ENCODE measurements around the gene CIB2.

CIB2 gene

GRCh38 chr15:78108300-78109084 is 22.8 kb downstream of the CIB2 start:
- TF ChIP-seq CREB5 (CRISPR knock-in tag; IDR thresholded peaks at IDR 0.05; ENCODE audit: low read depth) (no peak), CSDC2 (CRISPR knock-in tag; IDR thresholded peaks at IDR 0.05) (no peak), ZFP3 (CRISPR knock-in tag; IDR thresholded peaks at IDR 0.05) (no peak), OSR1 (CRISPR knock-in tag; IDR thresholded peaks at IDR 0.05) (no peak), ZC3H10 (CRISPR knock-in tag; IDR thresholded peaks at IDR 0.05) (no peak), CSRNP3 (CRISPR knock-in tag; IDR thresholded peaks at IDR 0.05) (no peak), ZNF565 (CRISPR knock-in tag; conservative IDR thresholded peaks at IDR 0.05; ENCODE audit: low read depth) (no peak), BACH2 (CRISPR knock-in tag; IDR thresholded peaks at IDR 0.05; ENCODE audit: borderline replicate concordance) (no peak), RARB (CRISPR knock-in tag; IDR thresholded peaks at IDR 0.05) (no peak), ESRRG (CRISPR knock-in tag; IDR thresholded peaks at IDR 0.05) (no peak), SNAI2 (CRISPR knock-in tag; IDR thresholded peaks at IDR 0.05) (no peak), TOX (CRISPR knock-in tag; IDR thresholded peaks at IDR 0.05; ENCODE audit: borderline replicate concordance) (no peak), TCF4 (CRISPR knock-in tag; IDR thresholded peaks at IDR 0.05; ENCODE audit: borderline replicate concordance) (no peak)
- TF ChIP-seq, protein P1, sequence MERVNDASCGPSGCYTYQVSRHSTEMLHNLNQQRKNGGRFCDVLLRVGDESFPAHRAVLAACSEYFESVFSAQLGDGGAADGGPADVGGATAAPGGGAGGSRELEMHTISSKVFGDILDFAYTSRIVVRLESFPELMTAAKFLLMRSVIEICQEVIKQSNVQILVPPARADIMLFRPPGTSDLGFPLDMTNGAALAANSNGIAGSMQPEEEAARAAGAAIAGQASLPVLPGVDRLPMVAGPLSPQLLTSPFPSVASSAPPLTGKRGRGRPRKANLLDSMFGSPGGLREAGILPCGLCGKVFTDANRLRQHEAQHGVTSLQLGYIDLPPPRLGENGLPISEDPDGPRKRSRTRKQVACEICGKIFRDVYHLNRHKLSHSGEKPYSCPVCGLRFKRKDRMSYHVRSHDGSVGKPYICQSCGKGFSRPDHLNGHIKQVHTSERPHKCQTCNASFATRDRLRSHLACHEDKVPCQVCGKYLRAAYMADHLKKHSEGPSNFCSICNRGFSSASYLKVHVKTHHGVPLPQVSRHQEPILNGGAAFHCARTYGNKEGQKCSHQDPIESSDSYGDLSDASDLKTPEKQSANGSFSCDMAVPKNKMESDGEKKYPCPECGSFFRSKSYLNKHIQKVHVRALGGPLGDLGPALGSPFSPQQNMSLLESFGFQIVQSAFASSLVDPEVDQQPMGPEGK (CRISPR knock-in tag; IDR thresholded peaks at IDR 0.05; ENCODE audit: borderline replicate concordance): no peak
- ATAC-seq: peak; percentile 97

DNA sequence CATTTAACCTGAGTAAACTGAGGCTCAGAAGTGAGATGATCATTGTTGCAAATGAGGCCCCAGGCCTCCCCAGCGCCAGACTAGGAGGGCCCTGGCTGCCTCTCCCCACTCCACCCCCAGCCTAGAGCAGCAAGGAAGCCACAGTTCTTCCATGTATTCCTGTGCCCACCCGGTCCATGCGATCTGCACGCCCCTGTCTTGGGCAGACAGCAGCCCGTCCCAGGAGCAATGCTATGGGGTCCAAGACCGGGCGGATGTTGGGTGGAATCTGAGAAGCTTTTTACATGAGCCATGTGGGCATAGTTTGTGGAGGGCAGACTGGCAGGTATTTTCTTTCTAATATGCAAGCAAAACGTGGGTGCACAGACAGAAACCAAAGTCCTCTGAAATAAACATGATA is 23.8 kb downstream of the CIB2 start:
- TF ChIP-seq ZNF565 (CRISPR knock-in tag; conservative IDR thresholded peaks at IDR 0.05; ENCODE audit: low read depth) (no peak), ARNTL (CRISPR knock-in tag; IDR thresholded peaks at IDR 0.05; ENCODE audit: borderline replicate concordance, low read depth) (no peak), SNAI2 (CRISPR knock-in tag; IDR thresholded peaks at IDR 0.05) (no peak), RARB (CRISPR knock-in tag; IDR thresholded peaks at IDR 0.05) (no peak), CSRNP3 (CRISPR knock-in tag; IDR thresholded peaks at IDR 0.05) (no peak), ZNF8 (CRISPR knock-in tag; IDR thresholded peaks at IDR 0.05) (no peak), ISL1 (CRISPR knock-in tag; IDR thresholded peaks at IDR 0.05) (no peak)
- TF ChIP-seq, protein P1 (CRISPR knock-in tag; IDR thresholded peaks at IDR 0.05; ENCODE audit: borderline replicate concordance): no peak
- ATAC-seq: no peak

GRCh38 chr15:78105476-78106241 is 25.6 kb downstream of the CIB2 start:
- TF ChIP-seq TCF4 (CRISPR knock-in tag; IDR thresholded peaks at IDR 0.05; ENCODE audit: borderline replicate concordance) (no peak), ARNTL (CRISPR knock-in tag; IDR thresholded peaks at IDR 0.05; ENCODE audit: borderline replicate concordance, low read depth) (no peak), PPARA (CRISPR knock-in tag; IDR thresholded peaks at IDR 0.05; ENCODE audit: borderline replicate concordance) (no peak), SNAI2 (CRISPR knock-in tag; IDR thresholded peaks at IDR 0.05) (no peak), CSDC2 (CRISPR knock-in tag; IDR thresholded peaks at IDR 0.05) (no peak), CSRNP3 (CRISPR knock-in tag; IDR thresholded peaks at IDR 0.05) (no peak), RARB (CRISPR knock-in tag; IDR thresholded peaks at IDR 0.05) (no peak), GLIS3 (CRISPR knock-in tag; IDR thresholded peaks at IDR 0.05) (no peak), BACH2 (CRISPR knock-in tag; IDR thresholded peaks at IDR 0.05; ENCODE audit: borderline replicate concordance) (no peak), ZNF70 (CRISPR knock-in tag; IDR thresholded peaks at IDR 0.05) (no peak)
- TF ChIP-seq, protein P1 (CRISPR knock-in tag; IDR thresholded peaks at IDR 0.05; ENCODE audit: borderline replicate concordance): no peak
- TF ChIP-seq, protein P2, sequence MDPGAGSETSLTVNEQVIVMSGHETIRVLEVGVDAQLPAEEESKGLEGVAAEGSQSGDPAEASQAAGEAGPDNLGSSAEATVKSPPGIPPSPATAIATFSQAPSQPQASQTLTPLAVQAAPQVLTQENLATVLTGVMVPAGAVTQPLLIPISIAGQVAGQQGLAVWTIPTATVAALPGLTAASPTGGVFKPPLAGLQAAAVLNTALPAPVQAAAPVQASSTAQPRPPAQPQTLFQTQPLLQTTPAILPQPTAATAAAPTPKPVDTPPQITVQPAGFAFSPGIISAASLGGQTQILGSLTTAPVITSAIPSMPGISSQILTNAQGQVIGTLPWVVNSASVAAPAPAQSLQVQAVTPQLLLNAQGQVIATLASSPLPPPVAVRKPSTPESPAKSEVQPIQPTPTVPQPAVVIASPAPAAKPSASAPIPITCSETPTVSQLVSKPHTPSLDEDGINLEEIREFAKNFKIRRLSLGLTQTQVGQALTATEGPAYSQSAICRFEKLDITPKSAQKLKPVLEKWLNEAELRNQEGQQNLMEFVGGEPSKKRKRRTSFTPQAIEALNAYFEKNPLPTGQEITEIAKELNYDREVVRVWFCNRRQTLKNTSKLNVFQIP (CRISPR knock-in tag; IDR thresholded peaks at IDR 0.05; ENCODE audit: borderline replicate concordance, low read depth): no peak
- no peak for ATAC-seq
